ENCODE measurements around the gene TCF12. TPM values are rescaled to one million over a fixed set of nuclear protein-coding genes. Genes with fewer than 3 reads are reported as not detected.
A peak's percentile ranks its signal among the peaks of the same experiment; 100 is the strongest.

TCF12 gene
- total RNA-seq, 1 experiment from 2014 or later: 76.7 TPM

DNA sequence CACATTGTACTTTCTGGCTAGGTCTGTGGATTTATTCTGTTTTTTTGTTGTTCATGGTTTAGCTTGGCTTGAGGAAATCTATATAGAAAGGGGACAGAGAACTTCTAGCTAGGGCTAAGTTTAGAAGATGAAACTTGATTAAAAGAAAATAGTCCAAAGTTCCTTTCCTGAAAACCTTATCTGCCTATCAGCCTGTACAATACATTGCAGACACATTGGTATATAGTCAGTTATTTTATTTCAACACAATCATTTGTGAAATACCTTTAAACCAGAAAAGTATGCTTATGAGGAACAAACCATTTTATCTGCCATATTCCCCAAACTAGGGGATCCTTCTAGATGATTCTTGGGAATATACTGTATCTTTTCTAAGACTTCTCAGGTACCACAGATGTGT is 310.6 kb downstream of the TCF12 start:
- Histone ChIP-seq H3K27ac (ENCODE audit: insufficient read length, low read depth, low read length) (no peak overlapping the region), H2AFZ (ENCODE audit: low read length) (no peak overlapping the region), H2BK20ac (ENCODE audit: low read depth, low read length, poor library complexity, severe bottlenecking) (no peak overlapping the region), H4K8ac (replicated peaks; ENCODE audit: insufficient read length, low read depth, low read length) (no peak overlapping the region), H3K14ac (ENCODE audit: insufficient read depth, low read length) (no peak overlapping the region), H3K27me3 (ENCODE audit: insufficient read depth, low read length) (no peaks in the 10 kb centered on the region), H3K56ac (ENCODE audit: insufficient read length, low read depth, low read length) (no peak overlapping the region), H3T11ph (ENCODE audit: low read length) (no peak overlapping the region), H4K91ac (ENCODE audit: insufficient read length, low read depth, low read length) (no peak overlapping the region), H3K79me2 (ENCODE audit: insufficient read depth, low read length) (0 out of 2 replicates have a peak, but pooled peaks cover 1% of the 10 kb centered on the region), H3K9ac (ENCODE audit: extremely low read depth, insufficient read length, low read length) (no peak overlapping the region), H3K4me2 (ENCODE audit: insufficient read depth, insufficient read length, low read length) (no peak overlapping the region), H3K18ac (ENCODE audit: insufficient read length, low read depth, low read length) (no peak overlapping the region), H2BK15ac (ENCODE audit: low read depth, low read length) (no peak overlapping the region), H4K5ac (ENCODE audit: insufficient read length, low read depth, low read length) (no peak overlapping the region), H2BK12ac (ENCODE audit: insufficient read length, low read depth, low read length) (no peak overlapping the region), H3K23me2 (ENCODE audit: insufficient read length, low read depth, low read length, poor library complexity, severe bottlenecking) (no peaks in the 10 kb centered on the region), H3K4ac (ENCODE audit: low read depth, low read length) (no peak overlapping the region), H2AK5ac (ENCODE audit: insufficient read length, low read length) (no peak overlapping the region), H2BK120ac (ENCODE audit: low read depth, low read length, poor library complexity, severe bottlenecking) (no peak overlapping the region), H2BK5ac (ENCODE audit: insufficient read length, low read length) (no peak overlapping the region), H3K9me3 (ENCODE audit: control insufficient read depth, low read depth, low read length) (no peaks in the 10 kb centered on the region), H3K23ac (ENCODE audit: insufficient read length, low read depth, low read length) (no peak overlapping the region), H3K79me1 (ENCODE audit: insufficient read depth, low read depth, low read length, poor library complexity, severe bottlenecking) (peaks cover 2% of the 10 kb centered on the region), H3K4me1 (ENCODE audit: insufficient read depth, low read length) (no peaks in the 10 kb centered on the region), H4K20me1 (ENCODE audit: control insufficient read depth, insufficient read depth, insufficient read length) (no peaks in the 10 kb centered on the region)
- Mint-ChIP-seq H3K27me3 (ENCODE audit: low read depth) (no peaks in the 10 kb centered on the region), H3K9me3 (no peaks in the 10 kb centered on the region), H3K4me1 (peaks cover 0 to 18% of the 10 kb centered on the region in 2 experiments; a peak in 3 of 4 replicates), H3K4me3 (no peak overlapping the region), H3K27ac (peak overlapping the region in 2 of 3 experiments; percentile 74 to 82; a peak in 4 of 7 replicates), H3K36me3 (ENCODE audit: insufficient read depth in 1 of 3, low read depth in 3 of 3) (peaks cover 9 to 18% (median 13%) of the 10 kb centered on the region in 3 experiments; a peak in 6 of 7 replicates)
- TF ChIP-seq, protein P1, sequence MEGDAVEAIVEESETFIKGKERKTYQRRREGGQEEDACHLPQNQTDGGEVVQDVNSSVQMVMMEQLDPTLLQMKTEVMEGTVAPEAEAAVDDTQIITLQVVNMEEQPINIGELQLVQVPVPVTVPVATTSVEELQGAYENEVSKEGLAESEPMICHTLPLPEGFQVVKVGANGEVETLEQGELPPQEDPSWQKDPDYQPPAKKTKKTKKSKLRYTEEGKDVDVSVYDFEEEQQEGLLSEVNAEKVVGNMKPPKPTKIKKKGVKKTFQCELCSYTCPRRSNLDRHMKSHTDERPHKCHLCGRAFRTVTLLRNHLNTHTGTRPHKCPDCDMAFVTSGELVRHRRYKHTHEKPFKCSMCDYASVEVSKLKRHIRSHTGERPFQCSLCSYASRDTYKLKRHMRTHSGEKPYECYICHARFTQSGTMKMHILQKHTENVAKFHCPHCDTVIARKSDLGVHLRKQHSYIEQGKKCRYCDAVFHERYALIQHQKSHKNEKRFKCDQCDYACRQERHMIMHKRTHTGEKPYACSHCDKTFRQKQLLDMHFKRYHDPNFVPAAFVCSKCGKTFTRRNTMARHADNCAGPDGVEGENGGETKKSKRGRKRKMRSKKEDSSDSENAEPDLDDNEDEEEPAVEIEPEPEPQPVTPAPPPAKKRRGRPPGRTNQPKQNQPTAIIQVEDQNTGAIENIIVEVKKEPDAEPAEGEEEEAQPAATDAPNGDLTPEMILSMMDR (conservative IDR thresholded peaks at IDR 0.05): no peak
- DNase-seq: no peak

Data from H9 (cell line).